GM19239 (cell line): Measurements from ENCODE around the gene TNFAIP3.

Experiments
- DNase-seq: peaks from one replicate; pipeline ENCODE4 v3.0.0; 2011; ENCODE audit warnings: low spot score; ENCODE audit not compliant: insufficient read length
- FAIRE-seq: peaks from 2 replicates; lab custom pipeline; 2011; peaks lifted over from hg19 to GRCh38; lab: Jason Lieb, UNC

The TNFAIP3 gene

GRCh38 chr6:137862419-137863090, 4.5 kb upstream of the TNFAIP3 start:
- no peak for DNase-seq
- no peak for FAIRE-seq

DNA sequence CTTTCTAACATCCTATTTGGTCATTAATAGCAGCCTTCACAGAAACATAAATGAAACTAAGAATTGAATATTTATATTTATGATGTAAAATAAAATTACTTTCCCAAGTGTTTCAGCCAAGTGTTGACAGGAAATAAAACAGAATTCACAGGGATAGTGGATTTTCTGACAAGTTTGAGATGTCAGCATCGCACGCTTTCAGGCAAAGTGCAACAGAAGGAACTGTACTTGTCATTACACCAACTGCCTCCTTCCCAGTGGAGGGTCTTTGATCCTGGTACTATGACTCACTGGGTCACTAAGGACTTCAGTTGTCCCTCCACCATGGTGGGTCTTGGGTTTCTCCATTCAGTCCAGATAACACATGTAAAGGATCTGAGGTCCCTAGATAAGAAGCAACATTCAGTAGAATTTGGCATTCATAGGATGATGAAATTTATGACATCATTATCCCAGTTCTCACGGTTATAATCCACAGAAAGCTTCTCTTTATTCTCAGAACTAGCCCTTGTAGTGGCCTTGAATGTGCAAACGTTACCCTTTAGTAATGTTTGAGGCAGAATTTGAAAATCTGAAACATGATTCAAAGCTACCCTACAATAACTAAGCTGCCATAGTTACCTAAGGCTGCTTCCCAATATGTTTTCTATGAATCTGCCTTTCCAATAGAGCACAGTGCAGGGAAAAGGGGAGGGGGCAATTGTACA, 3.8 kb upstream of the TNFAIP3 start:
- no peak for FAIRE-seq
- no peak for DNase-seq

DNA sequence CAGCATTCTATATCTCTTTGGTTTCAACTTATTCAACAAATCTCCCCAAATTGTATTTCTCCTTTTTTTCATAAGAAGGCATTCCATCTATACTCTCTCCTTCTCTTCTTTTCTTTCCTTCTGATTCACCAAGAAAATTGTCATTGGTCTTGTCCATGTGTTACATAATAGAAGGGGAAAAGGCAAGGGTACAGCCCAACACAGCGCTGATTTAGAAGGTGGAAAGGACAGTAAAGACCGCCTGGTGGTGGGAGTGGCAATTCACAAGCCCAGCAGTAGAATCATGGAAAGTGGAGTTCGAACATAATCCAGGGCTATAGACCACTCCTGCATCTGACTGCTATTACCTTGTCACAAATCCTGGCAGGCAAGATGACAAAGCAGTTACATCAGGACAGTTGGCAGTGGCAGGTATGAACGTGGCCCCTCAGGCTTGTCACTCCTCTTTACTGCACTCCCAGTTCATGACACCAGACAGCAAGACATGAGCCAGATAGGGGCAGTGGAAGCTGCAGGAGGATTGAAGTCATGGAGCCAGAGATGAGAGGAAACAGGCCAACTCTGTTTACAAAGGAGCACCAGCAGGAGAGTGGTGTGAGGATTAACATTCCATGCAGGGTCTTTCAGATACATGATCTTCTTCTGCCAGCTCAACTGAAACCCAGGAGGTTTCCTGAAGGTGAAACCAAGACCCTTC, 2.1 kb upstream of the TNFAIP3 start:
- FAIRE-seq (no peak), DNase-seq (no peak)

DNA sequence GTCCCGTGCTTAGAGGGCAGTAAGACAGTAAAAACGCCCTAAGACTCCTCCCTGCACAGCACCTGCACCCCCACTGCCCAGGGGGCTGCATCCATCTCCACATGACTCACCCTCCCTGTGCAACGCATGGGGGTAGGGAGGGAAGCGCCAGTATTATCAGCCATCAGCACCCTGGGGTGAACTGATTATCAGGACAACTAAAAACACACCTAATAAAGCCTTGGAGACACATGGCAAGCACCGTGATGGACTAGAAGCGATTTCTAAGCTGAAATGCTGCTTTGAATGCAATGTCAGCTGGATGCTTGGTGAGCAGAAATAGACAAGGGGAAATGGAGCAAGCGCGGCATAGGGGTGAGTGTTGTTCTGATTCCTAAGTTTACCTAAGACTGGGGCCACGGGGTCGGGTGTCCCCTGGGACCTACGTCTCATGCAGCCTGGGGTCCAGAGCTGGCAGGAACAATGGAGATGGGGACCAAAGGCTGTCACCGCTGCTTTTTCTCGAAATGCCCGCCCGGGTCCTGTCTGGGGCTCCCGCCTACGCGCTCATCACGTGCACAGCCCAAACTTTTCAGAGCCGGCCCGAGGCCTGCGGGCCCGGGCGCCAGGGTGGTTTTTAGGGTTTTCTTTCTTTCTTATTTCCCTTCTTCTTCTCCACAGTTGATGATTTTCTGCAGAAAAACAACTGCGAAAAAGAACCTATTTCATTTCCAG, 702 bp upstream of the TNFAIP3 start:
- DNase-seq (no peak), FAIRE-seq (peak; percentile 37)

GRCh38 chr6:137867685-137868509, 838 bp downstream of the TNFAIP3 start:
- FAIRE-seq (peak; percentile 82), DNase-seq (no peak)

DNA sequence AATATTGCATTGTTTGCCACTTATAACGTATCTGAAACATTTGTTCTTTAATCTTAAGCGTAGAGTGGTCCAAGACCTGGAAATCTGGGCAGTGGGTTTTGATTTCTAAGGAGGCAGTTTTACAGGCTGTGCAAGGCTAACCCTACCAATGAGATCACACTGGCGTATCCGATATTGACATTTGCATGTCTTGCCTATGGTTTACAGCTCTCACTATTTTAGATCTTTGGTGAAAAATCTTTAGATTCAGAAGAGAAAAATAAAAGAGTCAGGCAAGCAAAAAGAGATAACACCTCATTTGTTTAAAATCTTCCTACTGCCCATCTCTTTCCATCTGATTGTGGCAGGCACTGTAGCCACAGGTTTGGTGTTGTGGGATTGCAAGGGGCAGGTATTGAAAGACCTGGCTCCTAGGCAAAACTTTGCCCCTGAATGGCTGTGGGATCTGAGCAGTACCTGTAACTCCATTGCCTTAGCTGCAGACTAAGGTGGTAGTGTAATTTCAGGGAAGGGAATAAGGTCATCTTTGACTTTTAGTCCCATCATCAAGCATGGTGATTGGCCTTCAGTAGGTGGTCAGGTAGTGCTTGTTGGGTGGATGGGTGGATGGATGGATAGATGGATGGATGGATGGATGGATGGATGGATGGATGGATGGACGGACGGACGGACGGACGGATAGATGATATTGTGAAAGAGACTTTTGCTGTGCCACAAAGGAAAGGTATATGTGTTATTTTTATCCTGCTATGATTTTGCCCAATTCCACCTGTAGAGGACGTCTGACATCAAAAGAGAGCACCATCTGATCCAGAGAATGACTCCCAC, 1.9 kb downstream of the TNFAIP3 start:
- FAIRE-seq (peak; percentile 52), DNase-seq (no peak)

GRCh38 chr6:137869549-137870307, 2.7 kb downstream of the TNFAIP3 start:
- DNase-seq: no peak

GRCh38 chr6:137870308-137870644, 3.2 kb downstream of the TNFAIP3 start:
- FAIRE-seq (no peak), DNase-seq (no peak)

More at GRCh38 chr6:137869549-137870307, 2.7 kb downstream of the TNFAIP3 start:
- FAIRE-seq: peak; percentile 28

DNA sequence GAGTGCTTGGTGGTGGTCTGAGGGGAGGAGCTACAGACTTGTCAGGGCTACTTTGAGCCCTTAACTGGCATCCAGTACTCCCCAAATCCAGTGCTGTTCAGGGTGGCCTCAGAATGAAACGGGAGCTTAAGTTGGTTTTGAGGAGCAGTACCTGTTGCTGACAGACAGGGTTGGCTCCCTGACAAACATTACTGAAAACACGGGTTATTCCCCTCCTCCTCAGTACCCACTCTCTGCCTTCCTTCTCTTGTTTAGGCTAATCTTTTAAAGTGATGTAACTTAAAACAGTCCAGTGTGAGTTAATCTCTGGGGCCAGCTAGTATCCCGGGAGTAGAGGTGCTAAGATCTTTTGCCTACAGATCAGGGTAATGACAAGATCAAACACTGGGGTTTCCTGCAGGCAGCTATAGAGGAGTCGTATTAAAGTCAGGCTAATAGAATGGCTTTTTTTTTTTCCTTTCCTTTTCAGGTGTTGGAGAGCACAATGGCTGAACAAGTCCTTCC, 3.7 kb downstream of the TNFAIP3 start:
- peak; percentile 88 for FAIRE-seq
- no peak for DNase-seq

DNA sequence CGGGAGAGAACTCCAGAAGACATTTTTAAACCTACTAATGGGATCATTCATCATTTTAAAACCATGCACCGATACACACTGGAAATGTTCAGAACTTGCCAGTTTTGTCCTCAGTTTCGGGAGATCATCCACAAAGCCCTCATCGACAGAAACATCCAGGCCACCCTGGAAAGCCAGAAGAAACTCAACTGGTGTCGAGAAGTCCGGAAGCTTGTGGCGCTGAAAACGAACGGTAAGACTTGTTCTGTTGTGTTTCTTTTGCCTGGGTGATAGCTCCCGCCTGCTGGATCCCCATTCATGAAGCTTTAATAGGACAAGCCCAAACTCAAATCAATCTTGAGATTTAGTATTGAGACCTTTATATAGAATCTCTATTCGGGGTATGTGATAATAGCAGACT, 4.2 kb downstream of the TNFAIP3 start:
- no peak for DNase-seq

GRCh38 chr6:137871831-137872454, 4.9 kb downstream of the TNFAIP3 start:
- FAIRE-seq (peak; percentile 52), DNase-seq (no peak)

More for the DNA sequence above, 4.2 kb downstream of the TNFAIP3 start:
- FAIRE-seq: peak; percentile 84

- DNase-seq (no peak), FAIRE-seq (no peak)
Observed at GRCh38 chr6:137872581-137873115, 5.6 kb downstream of the TNFAIP3 start.

DNA sequence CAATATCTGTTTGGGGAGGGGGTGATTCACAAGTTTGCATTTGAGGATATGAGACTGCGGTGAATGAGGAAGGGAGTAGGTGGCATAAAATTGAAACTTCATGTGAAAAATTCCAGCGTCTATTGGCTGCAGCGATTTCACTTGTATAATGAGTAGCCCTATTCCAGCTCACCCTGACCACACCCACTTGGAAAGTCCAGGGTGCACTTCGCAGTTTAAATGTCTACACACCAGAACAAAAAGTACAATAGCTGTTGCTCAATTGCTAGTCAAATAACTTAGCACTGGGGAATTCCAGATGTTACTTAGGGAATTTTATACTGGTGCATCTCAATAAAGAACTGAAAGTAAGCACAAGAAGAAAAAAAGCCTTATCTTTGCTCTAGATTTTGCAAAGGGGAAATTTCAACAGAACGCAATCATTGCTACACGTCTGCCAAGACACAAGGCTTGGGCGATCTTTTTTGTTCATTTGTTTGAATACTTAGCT, 6.3 kb downstream of the TNFAIP3 start:
- no peak for DNase-seq
- FAIRE-seq: peak; percentile 91

- FAIRE-seq (peak; percentile 48), DNase-seq (no peak)
Observed at GRCh38 chr6:137874204-137875057, 7.4 kb downstream of the TNFAIP3 start.

DNA sequence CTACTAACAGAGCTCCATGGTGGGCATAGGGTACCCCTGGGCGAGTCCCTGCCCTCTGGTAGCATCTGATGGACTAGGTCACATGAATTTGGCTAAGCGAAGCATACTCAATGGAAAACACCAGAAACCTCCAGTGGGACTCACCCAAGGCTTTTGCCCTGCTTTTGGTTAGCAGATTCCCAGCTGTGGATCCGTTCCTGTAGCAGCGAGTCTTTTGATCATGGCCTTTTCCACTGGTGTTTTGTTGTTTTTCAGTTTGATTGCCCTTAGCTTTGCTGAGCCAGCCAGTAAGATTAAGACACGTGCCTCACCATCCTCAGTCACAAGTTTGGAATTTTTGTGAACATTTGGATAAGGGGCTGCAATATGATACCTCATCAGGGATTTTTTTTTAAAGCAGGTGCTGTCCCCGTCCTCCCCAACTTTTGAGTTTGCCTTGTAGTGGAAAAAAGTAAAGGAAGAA, 8.0 kb downstream of the TNFAIP3 start:
- DNase-seq (no peak), FAIRE-seq (no peak)

DNA sequence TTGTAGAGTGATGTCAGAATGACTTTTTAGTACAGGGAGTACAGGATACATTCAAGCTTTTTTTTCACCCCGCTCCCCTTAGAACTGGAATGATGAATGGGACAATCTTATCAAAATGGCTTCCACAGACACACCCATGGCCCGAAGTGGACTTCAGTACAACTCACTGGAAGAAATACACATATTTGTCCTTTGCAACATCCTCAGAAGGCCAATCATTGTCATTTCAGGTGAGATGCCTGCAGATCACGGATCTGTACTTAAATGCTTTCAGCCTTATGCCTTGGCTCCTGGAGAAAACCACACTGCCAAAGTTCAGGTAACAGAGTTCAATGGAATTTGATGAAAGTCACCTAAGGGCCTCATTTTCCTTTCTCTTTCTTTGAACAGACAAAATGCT, 8.5 kb downstream of the TNFAIP3 start:
- DNase-seq (no peak), FAIRE-seq (no peak)
